Measurements from ENCODE around the gene CAMSAP1. TPM values are rescaled to one million over a fixed set of nuclear protein-coding genes. Genes with fewer than 3 reads are reported as not detected.

Gene CAMSAP1
- total and polyA plus RNA-seq, 2 experiments from 2014 or later, result 2.8 to 12.4 TPM

DNA sequence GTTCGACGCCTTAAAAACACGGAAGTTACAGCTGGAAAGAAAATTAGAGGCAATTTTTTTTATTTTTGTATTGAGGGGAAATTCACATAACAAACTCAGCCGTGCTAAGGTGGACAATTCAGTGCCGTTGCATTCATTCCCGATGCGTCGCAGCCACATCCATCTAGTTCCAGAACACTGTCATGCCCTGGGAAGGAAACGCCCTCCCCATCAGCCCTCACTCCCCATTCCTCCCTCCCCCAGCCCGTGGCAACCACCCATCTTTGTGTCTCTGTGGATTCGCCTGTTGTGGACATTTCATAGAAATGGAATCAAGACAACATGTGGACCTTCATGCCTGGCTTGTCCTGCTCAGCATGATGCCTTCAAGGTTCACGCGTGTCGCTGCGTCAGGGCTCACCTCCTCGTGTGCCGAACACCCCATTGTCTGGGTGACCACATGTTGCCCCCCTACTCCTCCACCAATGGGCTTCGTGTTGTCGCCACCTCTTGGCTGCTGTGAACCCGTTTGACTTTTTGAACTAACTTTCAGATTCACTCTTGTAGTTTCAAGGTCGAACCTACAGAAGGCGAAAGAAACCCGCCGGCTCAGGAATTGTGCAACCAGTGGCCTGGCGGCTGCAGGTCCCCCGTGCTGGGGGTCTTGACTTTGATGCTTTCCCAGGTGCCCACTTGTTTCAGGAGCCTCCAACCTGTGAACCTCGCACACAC, 17.4 kb upstream of the CAMSAP1 start:
- no peak overlapping the region for H3K27ac ChIP-seq
- 85 to 89% methylated on average over 27 of the region's 27 CpGs for WGBS, 2 experiments (ENCODE audit: low coverage in 1 of 2, low lambda C conversion rate in 2 of 2, missing lambda C conversion rate in 2 of 2)
- H3K36me3 ChIP-seq (ENCODE audit: low read depth), result no peaks in the 10 kb centered on the region

GRCh38 chr9:135923508-135923907, 16.2 kb upstream of the CAMSAP1 start:
- Histone ChIP-seq H3K27me3 (replicated peaks; ENCODE audit: insufficient read depth) (no peaks in the 10 kb centered on the region), H3K9ac (no peak overlapping the region)
- 91 to 95% methylated on average over 13 of the region's 13 CpGs for WGBS, 2 experiments (ENCODE audit: low coverage in 1 of 2, low lambda C conversion rate in 2 of 2, missing lambda C conversion rate in 2 of 2)

More for the DNA sequence above, 17.4 kb upstream of the CAMSAP1 start:
- no peak overlapping the region for H3K9ac ChIP-seq
- DNase-seq, result no peak
- no peak overlapping the region for H3K4me2 ChIP-seq (ENCODE audit: unreplicated experiment)
- no peaks in the 10 kb centered on the region for H3K27me3 ChIP-seq (replicated peaks; ENCODE audit: insufficient read depth)
- H3K9me3 ChIP-seq (ENCODE audit: low read depth), result no peaks in the 10 kb centered on the region
- H3K4me3 ChIP-seq, result no peak overlapping the region
- in situ Hi-C loops (cut with MboI), result no loop called here
- peaks cover 15% of the 10 kb centered on the region for H3K4me1 ChIP-seq (ENCODE audit: insufficient read depth)
- no peaks in the 10 kb centered on the region for H3K9me2 ChIP-seq (ENCODE audit: insufficient read depth)
- H3K79me2 ChIP-seq (ENCODE audit: insufficient read depth), result no peaks in the 10 kb centered on the region
- no peaks in the 10 kb centered on the region for H4K20me1 ChIP-seq (ENCODE audit: insufficient read depth)
- no peaks in the 10 kb centered on the region for H3F3A ChIP-seq (ENCODE audit: insufficient read depth)
- H2AFZ ChIP-seq, result no peak overlapping the region
- no peak for TF ChIP-seq EZH2phosphoT487 (IDR thresholded peaks at IDR 0.05; ENCODE audit: insufficient read depth, low read depth)

DNA sequence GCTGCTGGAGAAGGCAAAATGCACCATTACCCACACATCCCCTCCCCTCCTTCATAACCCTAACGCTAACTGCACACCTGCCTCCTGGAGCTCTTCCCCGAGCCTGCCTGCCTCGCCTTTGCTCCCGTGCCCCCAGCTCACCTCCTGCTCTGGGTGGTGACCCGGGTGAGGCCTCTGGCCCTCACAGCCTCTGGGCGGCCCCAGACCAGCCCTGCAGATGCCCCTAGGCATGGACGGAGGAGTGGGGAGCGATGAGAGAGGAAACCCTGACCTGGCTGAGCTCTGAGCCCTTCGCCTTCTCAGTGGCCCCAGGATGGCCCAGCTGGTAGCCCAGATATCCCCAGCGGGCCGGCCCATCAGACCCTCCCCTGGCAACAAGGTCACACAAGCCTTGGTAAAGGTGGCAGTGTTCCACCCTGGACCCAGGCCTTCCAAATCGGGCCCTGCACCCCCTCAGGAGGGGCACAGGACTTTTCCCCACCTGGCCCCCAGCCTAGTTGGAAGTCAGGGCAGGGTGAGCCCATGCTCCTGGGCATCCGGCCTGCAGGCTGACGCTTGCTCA, 14.5 kb upstream of the CAMSAP1 start:
- no peaks in the 10 kb centered on the region for H3K27me3 ChIP-seq (replicated peaks; ENCODE audit: insufficient read depth)
- peaks cover 10% of the 10 kb centered on the region for H3K4me1 ChIP-seq (ENCODE audit: insufficient read depth)
- DNase-seq, result no peak
- H3K27ac ChIP-seq, result no peak overlapping the region
- peaks cover 5% of the 10 kb centered on the region; the same call in 1 of the 2 replicates for H3F3A ChIP-seq (ENCODE audit: insufficient read depth)
- peaks cover 3% of the 10 kb centered on the region for H3K9me3 ChIP-seq (ENCODE audit: low read depth)
- no peaks in the 10 kb centered on the region for H3K36me3 ChIP-seq (ENCODE audit: low read depth)
- no peaks in the 10 kb centered on the region for H4K20me1 ChIP-seq (ENCODE audit: insufficient read depth)
- H3K79me2 ChIP-seq (ENCODE audit: insufficient read depth), result no peaks in the 10 kb centered on the region
- no peaks in the 10 kb centered on the region for H3K9me2 ChIP-seq (ENCODE audit: insufficient read depth)
- in situ Hi-C loops (cut with MboI), result no loop called here
- no peak overlapping the region for H3K4me2 ChIP-seq (ENCODE audit: unreplicated experiment)
- no peak for TF ChIP-seq EZH2 (IDR thresholded peaks at IDR 0.05; ENCODE audit: insufficient read depth, poor library complexity, severe bottlenecking)
- no peak for TF ChIP-seq EZH2phosphoT487 (IDR thresholded peaks at IDR 0.05; ENCODE audit: insufficient read depth, low read depth)
- no peak overlapping the region for H3K4me3 ChIP-seq
- H2AFZ ChIP-seq, result no peak overlapping the region
- 64 to 68% methylated on average over 14 of the region's 14 CpGs for WGBS, 2 experiments (ENCODE audit: low coverage in 1 of 2, low lambda C conversion rate in 2 of 2, missing lambda C conversion rate in 2 of 2)
- H3K9ac ChIP-seq, result no peak overlapping the region

More at GRCh38 chr9:135923508-135923907, 16.2 kb upstream of the CAMSAP1 start:
- no peak overlapping the region for H3K4me3 ChIP-seq
- H4K20me1 ChIP-seq (ENCODE audit: insufficient read depth), result no peaks in the 10 kb centered on the region
- no peaks in the 10 kb centered on the region for H3F3A ChIP-seq (ENCODE audit: insufficient read depth)
- H3K27ac ChIP-seq, result no peak overlapping the region
- no peak for DNase-seq
- H3K4me2 ChIP-seq (ENCODE audit: unreplicated experiment), result no peak overlapping the region
- no peaks in the 10 kb centered on the region for H3K9me3 ChIP-seq (ENCODE audit: low read depth)
- H2AFZ ChIP-seq, result no peak overlapping the region
- in situ Hi-C loops (cut with MboI), result no loop called here
- no peaks in the 10 kb centered on the region for H3K36me3 ChIP-seq (ENCODE audit: low read depth)
- no peaks in the 10 kb centered on the region for H3K9me2 ChIP-seq (ENCODE audit: insufficient read depth)
- no peak for TF ChIP-seq EZH2 (IDR thresholded peaks at IDR 0.05; ENCODE audit: insufficient read depth, poor library complexity, severe bottlenecking)
- TF ChIP-seq EZH2phosphoT487 (IDR thresholded peaks at IDR 0.05; ENCODE audit: insufficient read depth, low read depth), result no peak
- no peaks in the 10 kb centered on the region for H3K79me2 ChIP-seq (ENCODE audit: insufficient read depth)
- H3K4me1 ChIP-seq (ENCODE audit: insufficient read depth), result peaks cover 15% of the 10 kb centered on the region

- no peaks in the 10 kb centered on the region for H3K79me2 ChIP-seq (ENCODE audit: insufficient read depth)
- peaks cover 3% of the 10 kb centered on the region for H3K9me3 ChIP-seq (ENCODE audit: low read depth)
- H3K27me3 ChIP-seq (replicated peaks; ENCODE audit: insufficient read depth), result no peaks in the 10 kb centered on the region
- 79 to 84% methylated on average over 19 to 24 of the region's 24 CpGs for WGBS, 2 experiments (ENCODE audit: low coverage in 1 of 2, low lambda C conversion rate in 2 of 2, missing lambda C conversion rate in 2 of 2)
- H3K4me1 ChIP-seq (ENCODE audit: insufficient read depth), result peaks cover 3% of the 10 kb centered on the region; the same call in 1 of the 2 replicates
- no peak for TF ChIP-seq EZH2phosphoT487 (IDR thresholded peaks at IDR 0.05; ENCODE audit: insufficient read depth, low read depth)
- TF ChIP-seq EZH2 (IDR thresholded peaks at IDR 0.05; ENCODE audit: insufficient read depth, poor library complexity, severe bottlenecking), result no peak
- no peak overlapping the region for H2AFZ ChIP-seq
- H3K36me3 ChIP-seq (ENCODE audit: low read depth), result peaks cover 3% of the 10 kb centered on the region
- no peaks in the 10 kb centered on the region for H4K20me1 ChIP-seq (ENCODE audit: insufficient read depth)
- no peak overlapping the region for H3K27ac ChIP-seq
- in situ Hi-C loops (cut with MboI), result no loop called here
- peaks cover 6% of the 10 kb centered on the region; the same call in 1 of the 2 replicates for H3F3A ChIP-seq (ENCODE audit: insufficient read depth)
- H3K9me2 ChIP-seq (ENCODE audit: insufficient read depth), result no peaks in the 10 kb centered on the region
- DNase-seq, result no peak
- no peak overlapping the region for H3K9ac ChIP-seq
- no peak overlapping the region for H3K4me3 ChIP-seq
- H3K4me2 ChIP-seq (ENCODE audit: unreplicated experiment), result no peak overlapping the region
Observed at GRCh38 chr9:135920973-135921585, 13.7 kb upstream of the CAMSAP1 start.

All from GM23248 (cell line).